ENCODE measurements around the gene DYDC2. TPM values are rescaled to one million over a fixed set of nuclear protein-coding genes. Genes with fewer than 3 reads are reported as not detected.

The DYDC2 gene
- total RNA-seq, 1 experiment from 2014 or later = not detected

DNA sequence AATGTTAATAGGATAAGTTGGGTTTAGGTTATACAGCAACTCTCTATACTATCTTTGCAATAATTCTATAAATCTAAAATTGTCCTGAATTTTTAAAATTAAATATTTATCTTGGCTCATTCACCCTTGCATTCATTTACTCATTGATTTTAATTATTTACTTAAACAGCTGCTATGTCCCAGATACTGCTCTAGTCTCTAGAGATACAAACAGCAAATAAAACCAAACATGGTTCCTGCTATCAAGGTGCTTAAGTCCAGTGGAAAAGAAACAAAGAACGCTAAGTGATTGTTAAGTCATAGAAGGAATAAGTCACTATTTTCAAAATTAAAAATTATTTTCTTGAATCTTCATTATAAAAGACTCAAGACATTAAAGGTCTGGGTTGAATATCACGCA lies 37.3 kb upstream of the DYDC2 start:
- BruUV-seq (replicated peaks) = no TSS peak
- no peaks in the 10 kb centered on the region for H3K9me3 Mint-ChIP-seq (ENCODE audit: low read depth, unreplicated experiment)
- intact Hi-C loops (cut with micrococcal nuclease; ENCODE audit: unreplicated experiment) = no loop called here
- peaks cover 43% of the 10 kb centered on the region for H3K27me3 Mint-ChIP-seq (ENCODE audit: unreplicated experiment)
- TF ChIP-seq CTCF (IDR thresholded peaks at IDR 0.05; ENCODE audit: unreplicated experiment) = no peak
- DNase-seq = no peak
- H3K36me3 Mint-ChIP-seq (ENCODE audit: insufficient read depth, unreplicated experiment) = no peaks in the 10 kb centered on the region
- no peaks in the 10 kb centered on the region for H3K4me1 Mint-ChIP-seq (ENCODE audit: low read depth, unreplicated experiment)
- H3K27ac Mint-ChIP-seq (ENCODE audit: unreplicated experiment) = no peak overlapping the region
- no peak overlapping the region for H3K4me3 Mint-ChIP-seq (ENCODE audit: low read depth, unreplicated experiment)
- CTCF ChIA-PET = no interaction called here

GRCh38 chr10:80319725-80320290 lies 36.8 kb upstream of the DYDC2 start:
- TF ChIP-seq CTCF (IDR thresholded peaks at IDR 0.05; ENCODE audit: unreplicated experiment) = no peak
- CTCF ChIA-PET = no interaction called here
- intact Hi-C loops (cut with micrococcal nuclease; ENCODE audit: unreplicated experiment) = no loop called here
- no peak for DNase-seq
- no TSS peak for BruUV-seq (replicated peaks)
- Mint-ChIP-seq H3K4me1 (ENCODE audit: low read depth, unreplicated experiment) (no peaks in the 10 kb centered on the region), H3K27ac (ENCODE audit: unreplicated experiment) (no peak overlapping the region), H3K4me3 (ENCODE audit: low read depth, unreplicated experiment) (no peak overlapping the region), H3K27me3 (ENCODE audit: unreplicated experiment) (peaks cover 43% of the 10 kb centered on the region), H3K9me3 (ENCODE audit: low read depth, unreplicated experiment) (no peaks in the 10 kb centered on the region), H3K36me3 (ENCODE audit: insufficient read depth, unreplicated experiment) (no peaks in the 10 kb centered on the region)

- DNase-seq = no peak
- BruUV-seq (replicated peaks) = no TSS peak
- H3K4me1 Mint-ChIP-seq (ENCODE audit: low read depth, unreplicated experiment) = no peaks in the 10 kb centered on the region
- peaks cover 43% of the 10 kb centered on the region for H3K27me3 Mint-ChIP-seq (ENCODE audit: unreplicated experiment)
- no peak for TF ChIP-seq CTCF (IDR thresholded peaks at IDR 0.05; ENCODE audit: unreplicated experiment)
- H3K4me3 Mint-ChIP-seq (ENCODE audit: low read depth, unreplicated experiment) = no peak overlapping the region
- intact Hi-C loops (cut with micrococcal nuclease; ENCODE audit: unreplicated experiment) = no loop called here
- H3K27ac Mint-ChIP-seq (ENCODE audit: unreplicated experiment) = no peak overlapping the region
- H3K9me3 Mint-ChIP-seq (ENCODE audit: low read depth, unreplicated experiment) = no peaks in the 10 kb centered on the region
- no peaks in the 10 kb centered on the region for H3K36me3 Mint-ChIP-seq (ENCODE audit: insufficient read depth, unreplicated experiment)
- CTCF ChIA-PET = no interaction called here
Observed at GRCh38 chr10:80320377-80320776, 36.2 kb upstream of the DYDC2 start.

DNA sequence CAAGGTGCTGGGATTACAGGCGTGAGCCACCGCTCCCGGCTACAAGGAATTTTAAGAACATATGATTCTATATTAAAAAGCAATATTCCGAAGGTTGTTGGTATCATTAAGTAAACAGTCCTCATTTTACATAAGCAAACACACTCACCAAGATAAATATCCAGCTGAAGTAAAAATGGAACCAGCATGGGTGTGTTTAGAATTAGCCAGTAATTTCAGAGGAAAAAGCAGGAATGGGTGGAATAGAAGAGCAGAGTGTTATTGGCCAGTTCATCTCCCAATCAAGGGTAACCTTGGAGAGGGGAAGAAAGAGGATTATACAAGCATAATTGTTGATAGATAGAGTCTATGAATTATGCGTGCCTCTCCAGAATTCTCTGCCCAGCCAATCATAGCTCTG lies 35.4 kb upstream of the DYDC2 start:
- Mint-ChIP-seq H3K4me1 (ENCODE audit: low read depth, unreplicated experiment) (no peaks in the 10 kb centered on the region), H3K27me3 (ENCODE audit: unreplicated experiment) (peaks cover 43% of the 10 kb centered on the region), H3K36me3 (ENCODE audit: insufficient read depth, unreplicated experiment) (no peaks in the 10 kb centered on the region), H3K27ac (ENCODE audit: unreplicated experiment) (no peak overlapping the region), H3K4me3 (ENCODE audit: low read depth, unreplicated experiment) (no peak overlapping the region), H3K9me3 (ENCODE audit: low read depth, unreplicated experiment) (no peaks in the 10 kb centered on the region)
- intact Hi-C loops (cut with micrococcal nuclease; ENCODE audit: unreplicated experiment) = no loop called here
- BruUV-seq (replicated peaks) = no TSS peak
- TF ChIP-seq CTCF (IDR thresholded peaks at IDR 0.05; ENCODE audit: unreplicated experiment) = no peak
- no peak for DNase-seq
- CTCF ChIA-PET = no interaction called here
